ENCODE results near the gene CSNK1G1. TPM values are rescaled to one million over a fixed set of nuclear protein-coding genes. Genes with fewer than 3 reads are reported as not detected.
A peak's percentile ranks its signal among the peaks of the same experiment; 100 is the strongest.
"Not testable (repeated sequence)": the region's sequence is repeated elsewhere in the genome, so short reads cannot be mapped to it uniquely, and the experiment has no call there.

The CSNK1G1 gene
- total and polyA plus RNA-seq, 5 experiments from 2014 or later = 14.8 to 25.4 (median 16.6) TPM

- Mint-ChIP-seq H3K4me1 (peaks cover 3 to 10% (median 5%) of the 10 kb centered on the region in 4 donors), H3K4me3 (no peak overlapping the region), H3K27me3 (no peaks in the 10 kb centered on the region), H3K9me3 (peaks cover 0 to 5% (median 0%) of the 10 kb centered on the region in 9 donors), H3K27ac (no peak overlapping the region), H3K36me3 (peaks cover 0 to 10% (median 10%) of the 10 kb centered on the region in 3 donors)
- DNase-seq (no peak), ATAC-seq (no peak)
- POLR2A ChIA-PET = interaction anchor here (0.6 kb wide), 1 partner anchor 26 kb away, joined by 3 read pairs; no protein-coding TSS in a partner anchor
Observed at GRCh38 chr15:64223882-64224281, 132.1 kb downstream of the CSNK1G1 start.

GRCh38 chr15:64222573-64223366 lies 133.2 kb downstream of the CSNK1G1 start:
- ATAC-seq = no peak
- DNase-seq = no peak
- peaks cover 3 to 10% (median 5%) of the 10 kb centered on the region in 4 donors for H3K4me1 Mint-ChIP-seq
- H3K36me3 Mint-ChIP-seq = peaks cover 0 to 10% (median 10%) of the 10 kb centered on the region in 3 donors
- peaks cover 0 to 5% (median 0%) of the 10 kb centered on the region in 9 donors for H3K9me3 Mint-ChIP-seq
- H3K27me3 Mint-ChIP-seq = no peaks in the 10 kb centered on the region
- POLR2A ChIA-PET = no interaction called here
- no peak overlapping the region for H3K4me3 Mint-ChIP-seq
- no peak overlapping the region for H3K27ac Mint-ChIP-seq

GRCh38 chr15:64221911-64222310 lies 134.1 kb downstream of the CSNK1G1 start:
- ATAC-seq, POLR2A ChIA-PET, DNase-seq, H3K36me3 Mint-ChIP-seq, H3K4me1 Mint-ChIP-seq, H3K9me3 Mint-ChIP-seq, H3K4me3 Mint-ChIP-seq, H3K27me3 Mint-ChIP-seq: not testable (repeated sequence)
- H3K27ac Mint-ChIP-seq = peak overlapping the region in 2 of 10 donors; percentile 70 to 88

- H3K27ac Mint-ChIP-seq, H3K4me3 Mint-ChIP-seq, ATAC-seq, DNase-seq, H3K4me1 Mint-ChIP-seq, H3K9me3 Mint-ChIP-seq, H3K27me3 Mint-ChIP-seq, POLR2A ChIA-PET: not testable (repeated sequence)
- H3K36me3 Mint-ChIP-seq = peaks cover 0 to 35% (median 16%) of the 10 kb centered on the region in 3 donors
Observed at GRCh38 chr15:64217429-64217750, 138.6 kb downstream of the CSNK1G1 start.

GRCh38 chr15:64216730-64217428 lies 139.1 kb downstream of the CSNK1G1 start:
- Mint-ChIP-seq H3K36me3 (peaks cover 0 to 36% (median 14%) of the 10 kb centered on the region in 3 donors), H3K4me1 (peaks cover 0 to 4% (median under 1%) of the 10 kb centered on the region in 4 donors), H3K9me3 (no peaks in the 10 kb centered on the region), H3K27me3 (no peaks in the 10 kb centered on the region), H3K4me3 (no peak overlapping the region), H3K27ac (peak overlapping the region in 2 of 10 donors; percentile 17 to 42)
- ATAC-seq (no peak), DNase-seq (no peak)
- POLR2A ChIA-PET = no interaction called here

GRCh38 chr15:64216196-64216595 lies 139.8 kb downstream of the CSNK1G1 start:
- DNase-seq = no peak
- peaks cover 0 to 1% (median under 1%) of the 10 kb centered on the region in 4 donors for H3K4me1 Mint-ChIP-seq
- POLR2A ChIA-PET = no interaction called here
- no peak overlapping the region for H3K4me3 Mint-ChIP-seq
- no peaks in the 10 kb centered on the region for H3K9me3 Mint-ChIP-seq
- no peaks in the 10 kb centered on the region for H3K27me3 Mint-ChIP-seq
- H3K36me3 Mint-ChIP-seq = peaks cover 0 to 34% (median 13%) of the 10 kb centered on the region in 3 donors
- no peak for ATAC-seq
- peak overlapping the region in 2 of 10 donors; percentile 4 to 39 for H3K27ac Mint-ChIP-seq

GRCh38 chr15:64213646-64214045 lies 142.3 kb downstream of the CSNK1G1 start:
- POLR2A ChIA-PET = no interaction called here
- H3K27ac Mint-ChIP-seq = no peak overlapping the region
- no peaks in the 10 kb centered on the region for H3K9me3 Mint-ChIP-seq
- H3K27me3 Mint-ChIP-seq = no peaks in the 10 kb centered on the region
- ATAC-seq = no peak
- peaks cover 0 to 3% (median 0%) of the 10 kb centered on the region in 4 donors for H3K4me1 Mint-ChIP-seq
- no peak overlapping the region for H3K4me3 Mint-ChIP-seq
- H3K36me3 Mint-ChIP-seq = peaks cover 0 to 36% (median 13%) of the 10 kb centered on the region in 3 donors
- DNase-seq = no peak

GRCh38 chr15:64211696-64212095 lies 144.3 kb downstream of the CSNK1G1 start:
- POLR2A ChIA-PET = no interaction called here
- peaks cover 0 to 46% (median 16%) of the 10 kb centered on the region in 3 donors for H3K36me3 Mint-ChIP-seq
- no peaks in the 10 kb centered on the region for H3K9me3 Mint-ChIP-seq
- no peak overlapping the region for H3K27ac Mint-ChIP-seq
- ATAC-seq = no peak
- H3K4me3 Mint-ChIP-seq = no peak overlapping the region
- peaks cover 0 to 2% (median 0%) of the 10 kb centered on the region in 4 donors for H3K4me1 Mint-ChIP-seq
- DNase-seq = no peak
- no peaks in the 10 kb centered on the region for H3K27me3 Mint-ChIP-seq

- Mint-ChIP-seq H3K27ac (peak overlapping the region in 2 of 10 donors; percentile 15 to 55), H3K4me3 (no peak overlapping the region), H3K4me1 (peaks cover 0 to 2% (median 0%) of the 10 kb centered on the region in 4 donors), H3K36me3 (peaks cover 0 to 40% (median 14%) of the 10 kb centered on the region in 3 donors), H3K9me3 (no peaks in the 10 kb centered on the region), H3K27me3 (no peaks in the 10 kb centered on the region)
- ATAC-seq (no peak), DNase-seq (no peak)
- POLR2A ChIA-PET = no interaction called here
Observed at GRCh38 chr15:64210371-64210770, 145.6 kb downstream of the CSNK1G1 start.

GRCh38 chr15:64209680-64210334 lies 146.2 kb downstream of the CSNK1G1 start:
- POLR2A ChIA-PET = no interaction called here
- Mint-ChIP-seq H3K4me1 (peaks cover 0 to 2% (median 0%) of the 10 kb centered on the region in 4 donors), H3K4me3 (no peak overlapping the region), H3K9me3 (no peaks in the 10 kb centered on the region), H3K27ac (peak overlapping the region in 1 of 10 donors; percentile 15), H3K27me3 (no peaks in the 10 kb centered on the region), H3K36me3 (peaks cover 0 to 43% (median 14%) of the 10 kb centered on the region in 3 donors)
- DNase-seq (peak in 2 of 10 donors; percentile 8 to 9), ATAC-seq (no peak)

GRCh38 chr15:64205202-64205601 lies 150.8 kb downstream of the CSNK1G1 start:
- no peak for DNase-seq
- H3K4me1 Mint-ChIP-seq = peaks cover 0 to 2% (median 0%) of the 10 kb centered on the region in 4 donors
- POLR2A ChIA-PET = interaction anchor here (0.5 kb wide), 1 partner anchor 780 kb away, joined by 4 read pairs; no protein-coding TSS in a partner anchor
- ATAC-seq = no peak
- no peaks in the 10 kb centered on the region for H3K27me3 Mint-ChIP-seq
- no peaks in the 10 kb centered on the region for H3K9me3 Mint-ChIP-seq
- H3K36me3 Mint-ChIP-seq = peaks cover 0 to 61% (median 22%) of the 10 kb centered on the region in 3 donors
- peak overlapping the region in 1 of 10 donors; percentile 47 for H3K27ac Mint-ChIP-seq
- H3K4me3 Mint-ChIP-seq = no peak overlapping the region

- Mint-ChIP-seq H3K9me3 (no peaks in the 10 kb centered on the region), H3K4me1 (no peaks in the 10 kb centered on the region), H3K4me3 (no peak overlapping the region), H3K27me3 (no peaks in the 10 kb centered on the region), H3K36me3 (peaks cover 0 to 77% (median 16%) of the 10 kb centered on the region in 3 donors), H3K27ac (no peak overlapping the region)
- DNase-seq = no peak
- ATAC-seq = no peak
- POLR2A ChIA-PET = interaction anchor here (0.6 kb wide), 2 partner anchors 27 to 1390 kb away, joined by 3 read pairs; no protein-coding TSS in a partner anchor
Observed at GRCh38 chr15:64197425-64197824, 158.5 kb downstream of the CSNK1G1 start.

Data from naive thymus-derived CD8-positive, alpha-beta T cell (primary cell).